ENCODE data around the gene DHRS3. TPM values are rescaled to one million over a fixed set of nuclear protein-coding genes. Genes with fewer than 3 reads are reported as not detected.
"Not testable (repeated sequence)": the region's sequence is repeated elsewhere in the genome, so short reads cannot be mapped to it uniquely, and the experiment has no call there.

DHRS3 gene
- total and polyA plus RNA-seq, 5 experiments from 2014 or later, result 17.7 to 91.0 (median 31.0) TPM

- DNase-seq (no peak), ATAC-seq (no peak)
- H3K36me3 Mint-ChIP-seq, result peaks cover 22 to 39% (median 39%) of the 10 kb centered on the region in 3 donors
- no peaks in the 10 kb centered on the region for H3K27me3 Mint-ChIP-seq
- H3K27ac Mint-ChIP-seq, result peak overlapping the region in 3 of 10 donors; percentile 43 to 84 (median 53)
- POLR2A ChIA-PET, result interaction anchor here (1.3 kb wide), 1 partner anchor 127 kb away, joined by 3 read pairs; no protein-coding TSS in a partner anchor
- peaks cover 0 to 4% (median 2%) of the 10 kb centered on the region in 4 donors for H3K4me1 Mint-ChIP-seq
- H3K9me3 Mint-ChIP-seq, result peaks cover 0 to 34% (median 16%) of the 10 kb centered on the region in 9 donors
- no peak overlapping the region for H3K4me3 Mint-ChIP-seq
Observed at GRCh38 chr1:12565966-12566352, 52.1 kb downstream of the DHRS3 start.

GRCh38 chr1:12565094-12565965 is 52.7 kb downstream of the DHRS3 start:
- H3K36me3 Mint-ChIP-seq, result peaks cover 22 to 37% (median 37%) of the 10 kb centered on the region in 3 donors
- POLR2A ChIA-PET, result interaction anchor here (0.6 to 1.3 kb wide), 2 partner anchors 39 to 127 kb away, joined by 3 read pairs; no protein-coding TSS in a partner anchor
- peaks cover 0 to 4% (median 2%) of the 10 kb centered on the region in 4 donors for H3K4me1 Mint-ChIP-seq
- H3K4me3 Mint-ChIP-seq, result no peak overlapping the region
- peaks cover 0 to 38% (median 16%) of the 10 kb centered on the region in 9 donors for H3K9me3 Mint-ChIP-seq
- H3K27ac Mint-ChIP-seq, result peak overlapping the region in 1 of 10 donors; percentile 8
- ATAC-seq (no peak), DNase-seq (no peak)
- no peaks in the 10 kb centered on the region for H3K27me3 Mint-ChIP-seq

DNA sequence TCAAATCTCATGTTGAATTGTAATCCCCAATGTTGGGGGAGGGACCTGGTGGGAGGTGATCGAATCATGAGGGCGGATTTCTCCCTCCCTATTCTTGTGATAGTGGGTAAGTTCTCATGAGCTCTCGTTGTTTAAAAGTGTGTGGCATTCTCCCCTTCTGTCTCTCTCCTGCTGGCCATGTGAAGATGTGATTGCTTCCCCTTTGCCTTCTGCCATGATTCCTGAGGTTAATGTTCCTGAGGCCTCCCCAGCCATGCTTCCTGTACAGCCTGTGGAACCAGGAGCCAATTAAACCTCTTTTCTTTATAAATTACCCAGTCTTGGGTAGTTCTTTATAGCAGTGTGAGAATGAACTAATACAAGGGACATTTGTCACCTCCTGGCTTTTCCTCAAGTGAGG is 53.8 kb downstream of the DHRS3 start:
- H3K4me1 Mint-ChIP-seq, DNase-seq, ATAC-seq, H3K4me3 Mint-ChIP-seq, POLR2A ChIA-PET, H3K27me3 Mint-ChIP-seq, H3K27ac Mint-ChIP-seq: not testable (repeated sequence)
- peaks cover 0 to 38% (median 16%) of the 10 kb centered on the region in 9 donors for H3K9me3 Mint-ChIP-seq
- peaks cover 22 to 34% (median 32%) of the 10 kb centered on the region in 3 donors for H3K36me3 Mint-ChIP-seq

GRCh38 chr1:12562955-12563576 is 54.9 kb downstream of the DHRS3 start:
- Mint-ChIP-seq H3K4me3 (no peak overlapping the region), H3K36me3 (peaks cover 22 to 34% (median 22%) of the 10 kb centered on the region in 3 donors), H3K9me3 (peaks cover 0 to 38% (median 16%) of the 10 kb centered on the region in 9 donors), H3K4me1 (peaks cover 0 to 4% (median 2%) of the 10 kb centered on the region in 4 donors), H3K27me3 (no peaks in the 10 kb centered on the region), H3K27ac (no peak overlapping the region)
- no peak for ATAC-seq
- POLR2A ChIA-PET, result interaction anchor here (1.7 kb wide), 1 partner anchor 14 kb away, joined by 3 read pairs; no protein-coding TSS in a partner anchor
- DNase-seq, result no peak

DNA sequence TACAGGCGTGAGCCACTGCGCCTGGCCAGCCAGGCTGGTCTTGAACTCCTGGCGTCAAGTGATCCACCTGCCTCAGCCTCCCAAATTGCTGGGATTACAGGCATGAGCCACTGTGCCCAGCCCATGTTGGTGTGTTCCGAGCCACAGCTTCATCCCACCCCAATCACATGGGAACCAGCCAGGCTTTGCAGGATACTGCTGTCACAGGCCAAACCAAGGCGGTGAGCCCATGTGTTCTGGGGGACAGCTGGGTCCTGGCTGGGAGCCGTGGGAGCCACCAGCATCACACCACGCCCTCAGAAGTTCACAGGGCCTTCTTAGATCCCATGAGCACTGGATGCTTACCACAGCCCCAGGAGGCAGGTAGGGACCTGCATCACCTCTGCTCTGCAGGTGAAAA is 56.9 kb downstream of the DHRS3 start:
- H3K36me3 Mint-ChIP-seq, result peaks cover 4 to 21% (median 19%) of the 10 kb centered on the region in 3 donors
- POLR2A ChIA-PET, result no interaction called here
- H3K4me3 Mint-ChIP-seq, result no peak overlapping the region
- ATAC-seq (no peak), DNase-seq (no peak)
- H3K27ac Mint-ChIP-seq, result no peak overlapping the region
- no peaks in the 10 kb centered on the region for H3K27me3 Mint-ChIP-seq
- H3K9me3 Mint-ChIP-seq, result peaks cover 0 to 37% (median 16%) of the 10 kb centered on the region in 9 donors
- H3K4me1 Mint-ChIP-seq, result peaks cover 0 to 2% (median 0%) of the 10 kb centered on the region in 4 donors

- POLR2A ChIA-PET, result no interaction called here
- Mint-ChIP-seq H3K27ac (peak overlapping the region in 4 of 10 donors; percentile 20 to 73 (median 42)), H3K9me3 (peaks cover 0 to 8% (median 3%) of the 10 kb centered on the region in 9 donors), H3K36me3 (peaks cover 0 to 3% (median under 1%) of the 10 kb centered on the region in 3 donors), H3K27me3 (no peaks in the 10 kb centered on the region), H3K4me3 (no peak overlapping the region), H3K4me1 (peaks cover 0 to 3% (median 0%) of the 10 kb centered on the region in 4 donors)
- DNase-seq (no peak), ATAC-seq (no peak)
Observed at GRCh38 chr1:12556957-12557935, 60.8 kb downstream of the DHRS3 start.

GRCh38 chr1:12556368-12556930 is 61.6 kb downstream of the DHRS3 start:
- peaks cover 0 to 4% (median 0%) of the 10 kb centered on the region in 9 donors for H3K9me3 Mint-ChIP-seq
- H3K27ac Mint-ChIP-seq, result peak overlapping the region in 1 of 10 donors; percentile 47

DNA sequence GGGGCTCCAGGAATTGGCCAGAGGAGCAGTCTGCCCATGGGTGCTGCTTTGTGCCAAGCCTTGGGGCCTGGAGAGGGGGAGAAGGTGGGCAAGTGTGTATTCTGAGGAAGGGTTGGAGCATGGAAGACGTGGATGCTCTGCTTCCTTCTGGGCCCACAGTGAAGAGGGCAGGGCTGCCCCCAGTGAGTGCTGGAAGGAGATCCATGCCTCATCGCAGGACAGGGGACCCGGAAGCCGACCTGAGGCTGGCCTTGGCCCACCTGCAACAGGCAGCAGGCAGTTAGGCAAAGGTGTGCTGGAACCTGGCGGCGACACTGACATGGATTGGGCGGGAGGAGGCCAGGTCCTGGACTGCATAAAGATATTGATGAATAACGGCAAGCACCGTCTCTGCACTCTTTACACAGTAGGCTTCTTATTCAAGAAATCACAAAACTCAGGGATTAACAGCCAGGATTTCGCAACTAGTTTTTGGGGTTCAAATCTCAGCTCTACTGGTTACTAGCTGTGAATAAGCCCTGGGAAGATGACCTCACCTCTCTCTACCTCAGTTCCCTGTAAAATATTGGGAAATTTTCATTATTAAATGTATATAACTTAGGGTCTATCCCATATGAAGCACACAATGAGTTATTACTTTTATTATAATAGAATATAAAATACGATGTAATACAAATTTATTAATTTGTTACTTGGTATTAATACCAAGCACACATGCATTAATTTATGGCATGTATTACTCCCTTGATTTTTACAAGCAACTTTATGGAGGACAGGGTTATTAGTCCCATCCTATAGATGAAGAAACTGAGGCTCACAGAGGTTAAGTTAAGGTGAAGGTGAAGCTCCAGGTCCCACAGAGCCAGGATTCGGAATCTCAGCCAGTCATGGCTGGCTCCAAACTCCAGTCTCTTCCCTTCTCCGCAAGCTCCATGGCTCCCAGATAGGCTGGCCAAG is 62.3 kb downstream of the DHRS3 start:
- no peaks in the 10 kb centered on the region for H3K36me3 Mint-ChIP-seq
- no peak for ATAC-seq
- no peak for DNase-seq
- POLR2A ChIA-PET, result no interaction called here
- H3K4me3 Mint-ChIP-seq, result no peak overlapping the region
- H3K27me3 Mint-ChIP-seq, result no peaks in the 10 kb centered on the region
- peaks cover 0 to 3% (median 0%) of the 10 kb centered on the region in 4 donors for H3K4me1 Mint-ChIP-seq
- peaks cover 0 to 3% (median 0%) of the 10 kb centered on the region in 9 donors for H3K9me3 Mint-ChIP-seq
- peak overlapping the region in 2 of 10 donors; percentile 69 to 75 for H3K27ac Mint-ChIP-seq

More at GRCh38 chr1:12556368-12556930, 61.6 kb downstream of the DHRS3 start:
- Mint-ChIP-seq H3K4me1 (peaks cover 0 to 3% (median 0%) of the 10 kb centered on the region in 4 donors), H3K4me3 (no peak overlapping the region), H3K36me3 (no peaks in the 10 kb centered on the region), H3K27me3 (no peaks in the 10 kb centered on the region)
- no peak for DNase-seq
- POLR2A ChIA-PET, result no interaction called here
- no peak for ATAC-seq

DNA sequence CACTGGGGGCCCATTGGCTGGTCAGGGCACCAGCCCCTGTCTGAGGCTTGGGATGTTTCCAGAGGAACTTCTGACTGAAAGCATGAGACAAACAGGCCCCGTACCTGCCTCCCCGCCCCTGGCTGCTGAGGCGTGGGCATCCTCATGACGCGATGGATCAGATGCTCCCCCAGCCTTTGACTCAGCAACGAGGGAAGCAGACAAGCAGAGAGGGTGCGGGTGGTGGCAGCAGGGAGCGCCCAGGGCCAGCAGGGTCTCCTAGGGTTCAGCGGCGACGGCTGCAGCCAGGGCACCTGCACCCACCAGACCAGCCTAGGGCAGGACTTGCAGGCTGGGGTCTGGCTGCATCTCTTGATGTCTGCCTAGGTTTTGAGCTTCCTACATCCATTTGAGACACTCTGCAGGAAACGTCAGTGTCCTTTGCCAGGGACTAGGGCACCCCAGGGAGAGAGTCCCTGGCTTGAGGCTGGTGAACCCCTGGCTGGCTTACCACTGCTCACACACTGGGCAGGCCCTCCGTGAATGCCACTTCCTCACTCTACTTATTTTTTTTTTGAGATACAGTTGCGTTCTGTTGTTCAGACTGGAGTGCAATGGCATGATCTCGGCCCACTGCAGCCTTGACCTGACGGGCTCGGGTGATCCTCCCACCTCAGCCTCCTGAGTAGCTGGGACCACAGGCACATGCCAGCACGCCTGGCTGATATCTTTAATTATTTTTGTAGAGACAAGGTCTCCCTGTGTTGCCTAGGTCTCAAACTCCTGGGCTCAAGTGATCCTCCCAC is 63.3 kb downstream of the DHRS3 start:
- POLR2A ChIA-PET, result no interaction called here
- Mint-ChIP-seq H3K4me3 (no peak overlapping the region), H3K27me3 (no peaks in the 10 kb centered on the region), H3K4me1 (peaks cover 0 to 3% (median 0%) of the 10 kb centered on the region in 4 donors), H3K36me3 (no peaks in the 10 kb centered on the region), H3K27ac (peak overlapping the region in 1 of 10 donors; percentile 33), H3K9me3 (no peaks in the 10 kb centered on the region)
- DNase-seq, result no peak
- no peak for ATAC-seq

DNA sequence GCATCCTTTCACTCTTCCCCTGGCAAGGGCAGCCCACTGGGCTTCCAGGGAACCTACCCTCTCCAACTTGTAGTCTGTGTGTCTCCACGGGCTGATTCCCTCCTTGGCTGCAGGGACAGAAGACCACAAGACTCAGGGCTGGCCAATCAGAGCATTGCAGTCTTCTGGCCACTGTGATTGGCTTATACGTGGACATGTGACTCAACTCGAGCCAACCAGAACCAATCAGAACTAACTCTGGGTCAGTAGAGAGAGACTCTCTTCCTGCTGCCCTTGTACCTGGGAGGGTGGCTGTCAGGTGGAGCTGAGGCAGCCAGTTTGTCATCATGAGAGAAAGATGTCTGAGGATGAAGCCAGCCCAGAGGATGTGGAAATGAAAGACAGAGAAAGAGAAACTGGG is 64.0 kb downstream of the DHRS3 start:
- Mint-ChIP-seq H3K4me3 (no peak overlapping the region), H3K36me3 (no peaks in the 10 kb centered on the region), H3K27ac (peak overlapping the region in 1 of 10 donors; percentile 12), H3K27me3 (no peaks in the 10 kb centered on the region), H3K4me1 (peaks cover 0 to 3% (median 0%) of the 10 kb centered on the region in 4 donors), H3K9me3 (no peaks in the 10 kb centered on the region)
- POLR2A ChIA-PET, result no interaction called here
- DNase-seq (no peak), ATAC-seq (no peak)

All from naive thymus-derived CD8-positive, alpha-beta T cell (primary cell).